GM18519 (cell line): ENCODE results near the gene RHEBL1.
"Not testable (repeated sequence)": the region's sequence is repeated elsewhere in the genome, so short reads cannot be mapped to it uniquely, and the experiment has no call there.

Experiments
- ATAC-seq: cut with Tn5 transposase; IDR thresholded peaks from one replicate; pipeline ENCODE4 v1.9.1; 2021; ENCODE audit warnings: mild to moderate bottlenecking, moderate library complexity; ENCODE audit not compliant: unreplicated experiment, low FRiP score

Gene RHEBL1

DNA sequence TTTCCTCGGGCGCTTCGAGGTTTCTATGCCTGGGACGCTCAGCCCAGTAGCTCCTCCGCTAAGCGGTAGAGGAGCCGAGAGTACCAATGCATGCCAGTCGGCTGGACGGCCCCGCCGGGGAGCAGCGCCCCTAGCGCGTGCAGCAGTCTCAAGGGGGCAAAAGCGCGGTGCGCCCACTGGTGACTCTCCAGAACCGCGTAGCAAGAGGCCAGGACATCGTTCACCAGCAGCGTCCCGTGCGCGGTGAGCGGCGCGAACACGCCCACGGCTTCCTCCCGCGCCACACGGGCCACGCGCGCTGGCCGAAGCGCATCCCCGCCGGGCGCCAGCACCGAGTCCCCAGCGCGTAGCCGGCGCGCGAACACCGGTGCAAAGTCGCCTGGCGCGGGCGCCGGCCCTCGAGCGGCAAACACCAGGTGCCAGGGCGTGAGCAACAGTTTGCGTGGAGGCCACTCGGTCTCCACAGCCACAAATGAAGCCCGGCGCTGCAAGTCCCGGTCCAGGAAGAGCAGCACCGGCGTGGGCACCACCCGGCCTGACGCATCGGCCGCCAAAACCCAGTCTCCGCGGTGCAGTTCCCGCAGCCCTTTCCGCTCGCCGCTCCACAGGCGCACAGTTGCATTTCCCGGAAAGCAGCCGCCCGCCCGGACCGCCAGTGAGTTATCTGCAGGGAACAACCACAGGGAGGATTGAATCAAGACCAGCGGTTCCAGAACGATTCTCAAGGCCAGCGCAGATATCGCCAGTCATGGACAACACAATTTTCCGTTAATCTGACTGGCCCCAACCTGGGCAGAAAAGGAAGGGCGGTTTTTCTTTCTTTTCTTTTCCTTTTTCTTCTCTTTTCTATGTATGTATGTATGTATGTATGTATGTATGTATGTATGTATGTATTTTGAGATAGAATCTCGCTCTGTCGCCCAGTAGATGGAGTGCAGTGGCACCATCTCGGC, 20.3 kb upstream of the RHEBL1 start:
- ATAC-seq, result no peak

GRCh38 chr12:49088932-49089330, 19.2 kb upstream of the RHEBL1 start:
- ATAC-seq, result no peak

GRCh38 chr12:49088150-49088931, 18.6 kb upstream of the RHEBL1 start:
- ATAC-seq, result peak; percentile 68

- no peak for ATAC-seq
These were observed 16.3 kb upstream of the RHEBL1 start for GRCh38 chr12:49086116-49086515.

DNA sequence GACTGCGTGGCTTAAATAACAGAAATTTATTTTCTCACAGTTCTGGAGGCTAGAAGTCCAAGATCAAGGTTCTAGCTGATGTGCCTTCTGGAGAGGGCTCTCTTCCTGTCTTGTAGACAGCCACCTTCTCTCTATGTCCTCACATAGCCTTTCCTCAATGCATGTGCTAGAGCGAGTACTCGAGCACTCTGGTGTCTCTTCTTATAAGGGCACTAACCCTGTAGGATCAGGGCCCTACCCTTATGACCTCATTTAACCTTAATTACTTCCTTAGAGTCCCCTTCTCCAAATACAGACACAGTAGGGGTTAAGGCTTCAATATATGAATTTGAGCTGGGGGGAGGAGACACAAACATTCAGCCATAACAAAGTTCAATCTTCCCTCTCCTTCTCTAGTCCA, 14.7 kb upstream of the RHEBL1 start:
- no peak for ATAC-seq

DNA sequence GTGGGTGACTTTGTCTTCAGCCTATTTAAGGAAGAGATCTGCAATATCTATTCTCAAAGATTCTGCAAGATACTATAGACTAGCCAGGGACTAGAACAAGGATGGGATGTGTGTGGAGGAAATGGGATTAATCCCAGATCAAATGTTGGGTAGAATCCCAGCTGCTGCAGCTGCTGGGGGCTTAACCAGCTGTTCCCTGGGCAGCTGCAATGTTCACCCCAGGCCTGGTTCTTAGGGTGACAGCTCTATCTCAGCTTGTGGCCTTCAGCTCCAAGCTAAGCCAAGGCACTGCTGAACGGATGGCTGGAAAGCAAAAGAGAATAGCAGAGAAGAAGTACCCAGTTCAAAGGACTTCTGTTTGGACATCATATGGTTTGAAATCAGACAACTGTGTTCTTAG, 10.0 kb upstream of the RHEBL1 start:
- no peak for ATAC-seq

GRCh38 chr12:49070971-49071370, 1.2 kb upstream of the RHEBL1 start:
- ATAC-seq, result no peak

GRCh38 chr12:49068879-49069506, 786 bp downstream of the RHEBL1 start:
- ATAC-seq, result no peak

GRCh38 chr12:49066120-49066519, 3.7 kb downstream of the RHEBL1 start:
- no peak for ATAC-seq

DNA sequence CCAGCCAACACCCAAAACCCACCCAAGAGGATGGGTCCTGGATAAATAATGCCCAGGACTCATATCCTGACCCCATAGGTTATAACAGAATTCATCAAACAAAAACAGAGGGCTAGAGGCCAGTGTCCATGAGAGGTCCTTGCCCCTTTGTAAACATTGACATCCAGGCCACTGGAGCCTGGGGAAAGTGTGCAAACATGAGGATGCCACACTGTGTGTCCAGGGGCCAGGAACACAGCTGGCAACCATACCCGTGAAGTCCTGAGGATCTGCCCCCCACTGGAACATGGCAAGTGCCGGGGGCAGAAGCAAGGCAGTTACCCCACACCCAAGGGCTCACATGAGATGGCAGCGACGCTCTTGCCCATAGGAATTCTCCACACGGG, 5.0 kb downstream of the RHEBL1 start:
- ATAC-seq, result no peak

GRCh38 chr12:49061916-49062315, 7.9 kb downstream of the RHEBL1 start:
- ATAC-seq, result not testable (repeated sequence)

- no peak for ATAC-seq
These were observed 8.6 kb downstream of the RHEBL1 start for GRCh38 chr12:49061157-49061650.

DNA sequence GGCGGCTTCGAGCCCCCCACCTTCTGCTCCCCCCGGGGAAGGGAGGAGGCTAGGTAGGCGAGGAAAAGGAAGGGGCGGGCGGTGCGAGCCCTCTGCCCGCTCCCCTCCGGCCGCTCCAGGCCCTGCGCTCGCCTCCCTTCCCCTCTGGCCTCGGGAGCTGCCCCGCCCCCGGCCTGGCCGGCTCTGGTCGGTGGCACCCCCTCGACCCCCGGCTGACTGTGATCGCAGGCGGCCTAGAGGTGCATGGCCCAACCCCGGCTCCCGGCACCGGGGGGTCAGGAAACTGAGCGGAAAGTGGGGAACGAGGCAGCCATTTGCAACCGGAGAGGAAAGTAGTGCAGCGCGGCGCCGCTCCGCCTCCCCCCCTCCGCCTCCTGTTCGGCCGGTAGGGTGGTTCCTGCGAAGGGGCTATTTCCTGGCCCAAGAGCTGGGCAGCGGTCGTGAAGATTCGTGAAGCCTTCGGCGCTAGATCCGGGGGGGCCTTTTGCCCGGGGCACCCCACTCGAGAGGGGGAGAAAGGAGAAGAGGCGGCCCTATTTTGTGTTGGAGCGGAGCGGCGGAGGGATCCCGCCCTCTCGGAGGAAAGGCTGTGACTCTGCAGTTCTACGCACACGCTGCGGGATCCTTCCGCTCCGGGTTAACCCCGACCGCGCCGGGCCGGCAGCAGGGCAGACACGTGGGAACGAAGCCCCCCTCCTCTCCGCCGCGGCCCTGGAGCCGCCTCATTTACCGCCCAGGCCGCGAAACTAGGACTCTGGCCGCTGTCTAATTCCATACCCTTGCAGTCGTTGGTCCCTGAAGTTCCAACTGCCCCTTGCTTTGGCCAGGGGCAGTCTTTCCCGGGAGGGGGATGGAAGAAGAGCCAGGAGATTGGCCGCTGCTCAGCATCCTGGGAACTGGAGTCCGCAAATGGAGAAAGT, 9.3 kb downstream of the RHEBL1 start, which contains the start of gene KMT2D:
Gene KMT2D, minus strand, starts transcription at position 558 of the 920 bp plus-strand sequence. CDS start 5,470 bp downstream, outside the sequence.
- no peak for ATAC-seq

- ATAC-seq, result no peak
These were observed 10.2 kb downstream of the RHEBL1 start for GRCh38 chr12:49059299-49060171.

DNA sequence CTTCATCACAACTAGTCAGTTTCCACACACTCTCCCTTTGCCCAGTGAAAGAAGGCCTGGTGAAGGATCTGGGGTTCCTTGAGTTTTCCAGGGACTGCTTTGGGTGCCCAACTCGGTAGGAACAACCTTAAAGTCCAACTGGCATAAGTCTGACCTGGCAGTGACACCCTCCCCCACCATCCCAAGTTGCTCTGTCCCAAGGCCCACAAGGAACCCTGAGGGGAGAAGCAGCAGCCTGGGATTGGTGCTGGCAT, 10.8 kb downstream of the RHEBL1 start:
- ATAC-seq, result no peak

GRCh38 chr12:49058366-49059044, 11.3 kb downstream of the RHEBL1 start:
- no peak for ATAC-seq

- ATAC-seq, result no peak
These were observed 11.9 kb downstream of the RHEBL1 start for GRCh38 chr12:49057888-49058287.

- ATAC-seq, result peak; percentile 60
These were observed 13.6 kb downstream of the RHEBL1 start for GRCh38 chr12:49055978-49056754.
